EL (cell line): Measurements from ENCODE around the gene PAQR6.
A peak's percentile ranks its signal among the peaks of the same experiment; 100 is the strongest.

Experiments
- DNase-seq: peaks from one replicate; pipeline ENCODE4 v3.0.0-alpha.2; 2016

PAQR6 gene, protein sequence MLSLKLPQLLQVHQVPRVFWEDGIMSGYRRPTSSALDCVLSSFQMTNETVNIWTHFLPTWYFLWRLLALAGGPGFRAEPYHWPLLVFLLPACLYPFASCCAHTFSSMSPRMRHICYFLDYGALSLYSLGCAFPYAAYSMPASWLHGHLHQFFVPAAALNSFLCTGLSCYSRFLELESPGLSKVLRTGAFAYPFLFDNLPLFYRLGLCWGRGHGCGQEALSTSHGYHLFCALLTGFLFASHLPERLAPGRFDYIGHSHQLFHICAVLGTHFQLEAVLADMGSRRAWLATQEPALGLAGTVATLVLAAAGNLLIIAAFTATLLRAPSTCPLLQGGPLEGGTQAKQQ

DNA sequence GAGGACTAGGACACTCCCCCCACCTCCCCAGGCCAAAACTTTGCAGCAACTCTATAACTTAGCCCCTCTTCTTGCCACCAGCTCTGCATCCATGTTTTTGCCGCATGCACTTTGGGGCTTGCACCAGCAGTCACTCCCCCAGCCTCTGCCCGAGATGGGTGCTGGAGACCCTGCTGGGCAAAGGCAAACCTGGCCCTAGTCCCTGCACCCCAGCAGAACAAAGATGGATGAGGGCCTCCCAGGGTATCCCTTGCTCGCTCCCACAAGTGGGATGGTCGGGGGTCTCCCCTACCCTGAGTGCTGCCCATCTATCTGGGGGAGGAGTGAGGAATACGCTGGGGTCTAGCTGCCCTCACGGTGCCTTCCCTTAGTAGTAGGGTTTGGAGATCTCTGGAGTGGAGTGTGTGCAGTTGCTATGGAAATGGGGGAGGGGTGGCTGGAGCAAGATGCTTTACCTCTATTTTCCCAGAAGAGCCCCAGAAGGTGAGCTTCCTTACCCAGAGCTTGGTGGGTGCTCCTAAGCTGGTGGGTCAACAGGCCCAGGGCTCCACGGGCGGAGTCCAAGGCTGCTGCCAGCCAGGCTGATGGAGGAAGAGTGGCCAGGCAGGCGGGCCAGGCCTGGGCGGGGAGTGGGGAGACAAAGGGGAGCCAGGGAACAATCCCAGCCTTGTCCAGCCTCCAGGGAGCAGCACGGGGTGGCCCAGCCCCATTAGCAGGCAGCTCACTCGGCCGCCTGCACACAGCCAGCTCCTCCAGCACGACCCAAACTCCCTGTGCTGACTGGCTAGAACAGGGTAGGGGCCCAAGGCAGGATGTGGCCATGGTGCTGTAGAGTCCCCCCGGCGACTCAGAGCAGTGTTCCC lies at the start of gene PAQR6:
Gene PAQR6 (minus strand): TSS at position 597 of the 863 bp plus-strand sequence. CDS start 1,325 bp downstream, outside the sequence.
- DNase-seq, result no peak

DNA sequence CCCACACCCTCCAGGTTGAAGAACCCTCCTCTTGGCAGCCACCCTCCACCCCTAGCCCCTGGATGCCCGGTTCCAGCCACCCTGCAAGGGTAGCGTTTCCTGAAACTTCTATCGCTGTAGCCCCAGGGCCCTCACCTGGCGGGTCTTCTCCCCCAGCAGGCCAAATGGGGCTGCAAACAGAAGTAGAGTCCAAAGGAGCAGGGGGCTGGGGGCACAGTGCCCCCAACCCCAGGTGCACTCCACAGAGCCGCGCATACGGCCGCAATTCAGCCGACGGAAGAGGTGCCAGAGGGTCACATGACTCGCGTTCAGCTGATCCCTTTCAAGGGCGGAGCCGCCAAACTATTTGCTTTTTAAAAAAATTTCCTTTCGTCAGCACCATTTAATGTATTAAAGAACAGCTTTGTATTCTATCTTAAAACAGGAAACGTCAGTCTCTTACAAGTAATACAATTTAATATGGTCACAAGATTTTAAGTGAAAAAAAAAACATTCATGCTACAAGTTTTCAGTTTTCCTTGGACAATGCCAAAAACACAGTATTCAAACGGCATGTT lies 47.6 kb upstream of the PAQR6 start, which contains the start of gene GLMP:
Gene GLMP (minus strand): TSS at position 289 of the 557 bp plus-strand sequence. CDS start 34 bp downstream, at position 255.
- DNase-seq, result peak; percentile 63

DNA sequence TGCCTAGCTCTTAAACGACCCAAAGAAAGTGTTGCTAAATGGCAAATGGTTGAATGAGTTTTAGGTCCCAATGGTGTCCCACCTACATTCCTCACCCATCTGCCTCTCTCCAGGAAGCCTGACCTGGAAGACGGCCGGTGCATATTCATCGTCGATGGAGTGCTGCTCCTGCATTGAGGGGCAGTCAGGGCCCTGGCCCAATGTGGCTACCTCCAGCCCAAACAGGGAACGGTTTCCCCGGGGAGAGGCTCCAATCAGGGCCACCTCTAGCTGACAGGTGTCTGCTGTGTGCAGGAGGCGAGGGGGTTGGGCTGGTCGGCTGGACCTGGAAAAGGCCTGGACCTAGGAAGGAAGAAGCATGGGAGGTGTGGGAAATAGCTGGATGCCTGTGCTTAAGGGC lies 46.0 kb upstream of the PAQR6 start:
- DNase-seq, result no peak

DNA sequence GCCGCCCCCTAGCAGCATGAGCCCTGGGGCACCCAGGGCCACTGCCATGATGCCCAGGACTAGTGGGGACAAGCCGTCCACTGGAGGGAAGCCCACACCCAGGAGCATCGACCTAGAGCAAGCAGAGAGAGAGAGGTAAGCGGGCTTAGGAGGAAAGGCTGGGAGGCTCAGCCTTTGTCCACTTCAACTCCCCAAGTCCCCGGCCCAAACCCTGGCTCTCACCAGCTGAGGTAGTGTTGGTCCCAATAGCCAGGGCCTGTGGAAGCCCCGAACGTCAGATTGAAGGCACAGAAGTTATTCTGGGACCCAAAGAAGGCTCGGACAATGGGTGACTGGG lies 45.2 kb upstream of the PAQR6 start:
- DNase-seq, result no peak

DNA sequence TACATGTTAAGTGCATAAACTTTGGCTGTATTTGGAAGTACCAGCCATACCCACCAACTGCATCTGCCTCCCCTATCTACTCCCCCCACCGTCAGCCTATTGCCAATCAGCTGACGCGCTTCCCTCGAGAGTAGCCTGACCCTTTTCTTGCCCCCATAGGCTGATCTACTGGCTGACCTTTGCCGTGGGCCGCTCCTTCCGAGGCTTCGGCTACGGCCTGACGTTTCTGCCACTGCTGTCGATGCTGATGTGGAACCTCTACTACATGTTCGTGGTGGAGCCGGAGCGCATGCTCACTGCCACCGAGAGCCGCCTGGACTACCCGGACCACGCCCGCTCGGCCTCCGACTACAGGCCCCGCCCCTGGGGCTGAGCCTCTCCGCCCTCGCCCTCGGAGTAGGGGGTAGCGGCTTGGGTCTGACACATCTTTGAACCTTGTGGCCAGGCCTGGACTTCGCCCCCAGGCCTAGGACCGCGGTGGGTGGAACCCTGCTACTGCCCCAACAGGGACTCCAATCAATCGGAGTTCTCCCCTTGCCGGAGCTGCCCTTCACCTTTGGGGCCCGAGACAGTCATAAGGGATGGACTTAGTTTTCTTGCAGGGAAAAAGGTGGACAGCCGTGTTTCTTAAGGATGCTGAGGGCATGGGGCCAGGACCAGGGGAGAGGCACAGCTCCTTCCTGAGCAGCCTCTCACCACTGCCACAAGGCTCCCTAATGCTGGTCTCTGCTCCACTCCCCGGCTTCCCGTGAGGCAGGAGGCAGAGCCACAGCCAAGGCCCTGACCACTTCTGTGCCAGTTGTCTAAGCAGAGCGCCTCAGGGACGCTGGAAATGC lies 43.6 kb upstream of the PAQR6 start:
- peak; percentile 89 for DNase-seq

DNA sequence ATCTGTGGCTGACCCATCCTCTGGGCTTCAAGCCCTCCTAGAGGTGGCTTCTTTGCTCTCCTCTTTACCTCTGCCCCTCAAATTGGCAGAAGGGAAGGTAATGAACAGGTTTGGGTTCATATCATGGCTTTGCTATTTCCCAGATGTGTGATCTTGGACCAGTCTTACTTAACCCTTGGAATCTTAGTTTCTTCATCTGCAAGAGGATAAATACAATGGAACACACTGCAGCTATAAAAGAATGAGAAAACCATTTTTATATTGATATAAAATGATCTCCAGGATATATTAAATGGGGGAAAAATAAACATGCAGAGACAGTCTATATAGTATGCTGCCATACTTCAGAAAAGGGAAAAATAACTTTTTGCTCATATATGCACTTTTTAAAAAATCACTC lies 42.0 kb upstream of the PAQR6 start:
- DNase-seq, result no peak

DNA sequence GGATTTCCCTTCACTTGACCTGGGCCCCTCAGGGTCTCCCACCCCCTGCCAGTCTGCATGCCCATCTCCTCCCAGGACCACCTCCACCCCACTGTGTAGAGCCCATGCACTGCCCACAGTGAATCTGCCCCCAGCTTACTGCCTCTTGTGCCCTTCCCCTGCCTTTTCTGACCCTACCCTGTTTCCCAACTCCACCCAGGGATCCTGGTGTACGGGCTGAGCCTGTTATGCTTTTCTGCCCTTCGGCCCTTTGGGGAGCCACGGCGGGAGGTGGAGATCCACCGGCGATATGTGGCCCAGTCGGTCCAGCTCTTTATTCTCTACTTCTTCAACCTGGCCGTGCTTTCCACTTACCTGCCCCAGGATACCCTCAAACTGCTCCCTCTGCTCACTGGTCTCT lies 38.2 kb upstream of the PAQR6 start:
- DNase-seq, result no peak

DNA sequence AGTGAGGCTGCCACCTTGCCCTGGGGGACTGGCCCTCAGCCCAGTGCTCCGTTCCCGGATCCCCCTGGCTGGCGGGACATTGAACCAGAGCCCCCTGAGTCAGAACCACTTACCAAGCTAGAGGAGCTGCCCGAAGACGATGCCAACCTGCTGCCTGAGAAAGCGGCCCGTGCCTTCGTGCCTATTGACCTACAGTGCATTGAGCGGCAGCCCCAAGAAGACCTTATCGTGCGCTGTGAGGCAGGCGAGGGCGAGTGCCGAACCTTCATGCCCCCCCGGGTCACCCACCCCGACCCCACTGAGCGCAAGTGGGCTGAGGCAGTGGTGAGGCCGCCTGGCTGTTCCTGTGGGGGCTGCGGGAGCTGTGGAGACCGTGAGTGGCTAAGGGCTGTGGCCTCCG lies 37.6 kb upstream of the PAQR6 start:
- DNase-seq, result no peak

DNA sequence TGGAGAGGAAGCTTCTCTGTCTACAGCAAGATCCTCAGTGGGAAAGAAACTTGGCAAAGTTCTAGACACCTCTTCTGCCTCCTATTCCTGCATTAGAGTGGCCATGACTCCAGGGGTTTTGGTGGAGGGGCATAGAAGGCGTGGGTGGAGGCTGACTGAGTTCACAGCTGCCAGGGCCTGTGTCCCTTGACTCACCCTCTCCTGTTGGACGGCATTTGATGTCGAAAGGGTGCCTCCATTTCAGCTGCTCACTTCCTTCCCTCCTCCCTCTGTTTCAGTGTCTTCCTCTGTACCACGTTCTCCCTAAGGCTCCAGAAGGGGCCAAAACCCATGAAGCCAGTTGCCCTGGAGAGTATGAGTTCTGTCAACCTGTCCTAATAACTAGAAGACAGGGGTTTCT lies 36.9 kb upstream of the PAQR6 start:
- peak; percentile 18 for DNase-seq

DNA sequence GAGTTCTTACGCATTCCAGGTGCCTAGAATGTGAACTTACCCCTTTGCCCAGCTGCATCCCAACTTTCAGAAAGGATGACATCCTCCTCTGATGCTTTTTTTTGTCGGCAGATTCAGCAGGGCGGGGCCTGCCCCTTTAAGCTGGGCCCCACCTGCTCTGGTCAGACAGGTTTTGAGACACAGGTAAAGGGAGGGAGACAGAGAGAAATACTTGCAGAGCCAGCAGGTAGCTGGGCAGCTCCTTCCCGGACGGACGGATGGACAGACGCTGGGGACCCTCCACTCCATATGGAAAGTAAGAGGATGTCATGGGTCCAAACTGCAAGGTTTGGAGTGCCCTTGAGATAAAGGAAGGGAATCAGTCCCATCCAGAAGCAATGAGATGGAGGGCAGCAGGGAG lies 36.3 kb upstream of the PAQR6 start, which contains the start of gene TMEM79:
Gene TMEM79 (plus strand): TSS at position 214 of the 400 bp plus-strand sequence. CDS start 902 bp downstream, outside the sequence.
- no peak for DNase-seq

DNA sequence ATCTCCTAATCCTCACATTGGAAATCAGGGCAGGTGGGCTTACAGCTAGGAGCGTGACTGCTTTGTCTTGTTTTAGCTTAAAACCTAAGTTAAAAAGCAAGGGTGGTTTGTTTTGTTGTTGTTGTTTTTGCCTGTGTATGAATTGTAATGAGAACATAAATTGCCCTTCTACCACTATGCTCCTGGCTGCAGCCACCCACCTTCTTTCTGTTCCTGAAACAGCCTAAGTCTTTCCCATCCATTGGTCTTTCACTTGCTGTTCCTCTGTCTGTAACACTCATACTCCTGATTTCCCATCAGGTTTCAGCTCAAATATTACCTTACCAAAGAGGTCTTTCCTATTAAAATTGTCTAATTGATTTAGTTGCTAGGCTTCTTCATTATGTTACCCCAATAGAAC lies 35.7 kb upstream of the PAQR6 start:
- no peak for DNase-seq

DNA sequence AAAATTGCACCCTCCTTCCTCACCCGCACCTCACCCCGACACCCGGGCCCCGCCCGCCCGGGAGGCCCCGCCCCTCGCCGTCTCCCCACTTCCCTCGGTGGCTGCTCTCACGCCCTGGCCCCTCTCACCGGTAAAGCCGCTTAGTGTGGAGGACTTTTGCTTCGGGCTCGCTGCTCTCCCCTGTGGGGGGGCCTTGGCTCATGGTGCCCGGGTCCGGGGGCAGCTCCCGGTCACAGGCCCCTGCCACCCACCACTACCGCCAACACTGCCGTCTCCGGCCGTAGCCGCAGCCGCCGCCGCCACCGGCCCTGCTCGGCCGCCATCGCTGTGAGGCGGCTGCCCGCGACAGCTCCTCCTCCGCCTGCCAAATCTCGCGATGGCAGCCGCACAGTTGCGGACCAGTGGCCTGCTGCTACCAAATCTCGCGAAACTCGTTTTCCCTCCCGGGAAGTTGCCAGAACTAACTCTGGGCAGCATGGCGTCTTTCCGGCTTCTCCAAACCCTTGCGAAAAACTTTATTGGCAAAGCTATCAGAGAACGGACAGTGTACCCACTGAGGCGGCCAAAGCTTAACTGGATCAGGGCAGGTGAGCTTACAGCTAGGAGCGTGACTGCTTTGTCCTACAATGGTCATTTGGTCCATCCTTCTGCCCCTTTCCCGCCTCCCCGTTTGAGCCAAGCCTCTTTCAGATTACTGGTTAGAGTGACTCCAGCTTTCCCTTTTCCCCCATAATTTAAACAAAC lies 34.8 kb upstream of the PAQR6 start, which contains the start of gene SMG5:
Gene SMG5 (minus strand): TSS at position 347 of the 744 bp plus-strand sequence. CDS start 145 bp downstream, at position 202.
- peak; percentile 99 for DNase-seq

DNA sequence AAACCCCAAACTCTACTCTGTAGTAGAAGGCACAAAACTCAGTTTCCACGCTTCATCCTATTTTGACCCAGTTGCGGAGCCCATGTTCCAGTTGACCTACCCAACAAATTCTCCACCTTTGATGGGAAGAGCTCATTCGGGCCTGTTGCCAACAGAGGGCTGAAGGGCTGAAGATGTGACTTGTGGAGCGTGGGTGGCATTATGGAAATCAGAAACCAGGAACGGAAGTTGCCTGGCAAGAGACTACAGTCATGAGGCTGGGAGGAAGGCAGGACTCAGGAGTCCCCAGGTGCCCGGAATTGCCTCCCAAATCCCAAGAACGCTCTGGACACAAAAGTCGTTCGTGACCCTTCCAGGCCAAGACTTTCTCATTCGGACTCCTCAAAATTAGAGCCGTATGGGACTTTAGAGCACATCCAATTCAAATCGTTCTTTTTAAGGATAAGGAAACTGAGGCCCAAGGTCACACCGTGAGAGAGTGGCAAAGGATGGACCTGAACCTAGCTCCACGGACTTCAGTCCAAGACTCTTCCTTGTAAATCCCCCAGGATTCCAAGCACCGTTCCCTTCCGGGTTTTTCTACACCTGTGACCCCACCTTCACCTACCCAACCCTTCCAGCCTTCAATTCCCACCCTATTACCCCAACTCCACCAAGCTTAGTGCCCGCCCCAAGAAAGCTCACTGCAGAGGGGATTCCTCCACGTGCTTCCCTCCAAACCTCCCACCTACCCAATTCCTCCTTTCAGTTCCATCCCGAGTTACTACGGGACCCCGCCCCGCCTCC lies 34.0 kb upstream of the PAQR6 start:
- peak; percentile 35 for DNase-seq

DNA sequence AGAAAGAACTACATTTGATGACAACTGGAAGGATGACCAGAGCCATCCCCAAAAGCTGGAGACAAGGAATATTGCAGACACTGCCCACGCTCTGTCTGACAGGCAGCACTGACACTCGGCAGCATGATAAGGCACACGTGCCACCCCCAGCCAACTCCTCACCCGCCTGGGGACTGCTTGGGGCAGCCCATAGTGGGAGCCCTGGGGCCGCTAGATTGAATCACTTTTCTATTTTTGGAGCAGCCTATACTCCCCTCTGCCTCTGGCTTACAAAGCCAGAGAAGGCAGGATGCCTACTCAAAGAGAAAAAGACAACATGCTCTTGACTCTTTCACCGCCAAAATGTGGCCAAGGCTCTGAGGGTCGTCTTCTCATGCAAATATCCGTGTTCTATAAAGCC lies 33.4 kb upstream of the PAQR6 start:
- DNase-seq, result peak; percentile 68

DNA sequence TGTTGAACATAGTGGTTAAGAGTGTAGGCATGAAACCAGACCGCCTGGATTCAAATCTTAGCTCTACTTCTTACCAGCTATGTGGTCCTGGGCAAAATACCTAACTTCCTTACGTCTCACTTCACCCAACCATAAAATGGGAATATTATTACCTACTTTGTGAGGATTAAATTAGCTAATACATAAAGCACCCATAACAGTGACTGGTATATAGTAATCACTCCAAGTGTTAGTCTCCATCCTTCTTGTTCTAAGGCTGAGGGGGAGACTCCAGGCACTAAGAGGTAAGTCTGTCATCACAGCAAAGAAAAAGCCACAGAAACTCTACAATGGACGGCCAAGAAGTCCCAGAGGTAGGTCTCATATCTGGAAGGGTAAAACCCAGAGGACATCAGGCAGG lies 32.0 kb upstream of the PAQR6 start:
- no peak for DNase-seq

DNA sequence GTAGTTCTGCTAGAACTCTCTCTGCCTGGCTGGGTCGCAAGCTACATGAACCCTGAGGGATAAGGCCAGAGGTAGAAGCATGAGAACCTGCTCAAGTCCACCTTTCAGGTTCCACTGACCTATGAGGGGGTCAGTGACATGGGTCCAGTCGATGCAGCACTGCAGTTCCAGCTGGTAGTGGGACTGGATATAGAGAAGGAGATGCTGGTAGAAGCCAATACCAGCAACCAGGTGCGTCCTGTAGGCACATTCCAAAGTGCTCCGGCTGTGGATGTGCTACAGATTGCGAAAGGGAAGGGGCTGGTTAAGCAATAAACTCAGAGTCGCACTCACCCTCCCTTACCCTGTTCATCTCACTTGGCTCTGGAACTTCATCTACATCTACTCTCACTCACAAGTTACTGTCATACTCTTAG lies 29.1 kb upstream of the PAQR6 start:
- no peak for DNase-seq

DNA sequence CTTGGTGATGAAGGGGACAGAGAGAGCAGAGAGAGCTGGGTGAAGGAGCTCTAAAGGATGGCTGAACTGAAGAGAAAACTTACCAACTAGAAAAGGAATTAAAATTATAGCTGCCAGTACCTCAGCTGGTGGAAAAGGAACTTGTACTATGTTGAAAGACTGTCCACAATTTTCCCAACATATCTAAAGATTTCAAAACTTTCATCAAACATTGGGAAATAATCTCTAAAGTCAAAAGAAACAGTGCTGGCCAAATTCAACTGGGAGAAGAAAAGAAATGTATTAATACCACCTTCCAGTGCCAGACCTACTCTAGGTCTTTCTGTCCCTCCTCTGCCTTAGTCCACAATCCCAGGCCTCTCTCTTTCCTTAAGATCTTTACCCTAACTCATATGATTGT lies 28.7 kb upstream of the PAQR6 start:
- no peak for DNase-seq

DNA sequence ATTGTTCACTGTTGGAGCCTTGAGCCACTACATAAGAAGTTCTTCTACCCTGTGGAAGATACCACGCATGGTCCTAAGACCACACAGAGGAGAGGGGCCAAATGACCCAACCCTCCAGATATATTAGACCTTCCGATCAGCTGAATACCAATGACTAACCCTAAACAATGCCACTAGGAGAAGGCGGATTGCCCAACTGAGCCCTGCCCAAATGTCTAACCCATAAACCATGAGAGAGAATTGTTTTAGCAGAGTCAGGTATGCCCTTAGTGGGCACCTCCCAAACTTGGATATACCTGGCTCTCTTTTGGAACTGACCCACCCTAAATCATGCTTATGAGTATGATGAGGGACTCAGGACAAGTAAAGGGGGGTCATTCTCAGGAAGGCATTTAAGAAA lies 22.5 kb upstream of the PAQR6 start:
- no peak for DNase-seq

DNA sequence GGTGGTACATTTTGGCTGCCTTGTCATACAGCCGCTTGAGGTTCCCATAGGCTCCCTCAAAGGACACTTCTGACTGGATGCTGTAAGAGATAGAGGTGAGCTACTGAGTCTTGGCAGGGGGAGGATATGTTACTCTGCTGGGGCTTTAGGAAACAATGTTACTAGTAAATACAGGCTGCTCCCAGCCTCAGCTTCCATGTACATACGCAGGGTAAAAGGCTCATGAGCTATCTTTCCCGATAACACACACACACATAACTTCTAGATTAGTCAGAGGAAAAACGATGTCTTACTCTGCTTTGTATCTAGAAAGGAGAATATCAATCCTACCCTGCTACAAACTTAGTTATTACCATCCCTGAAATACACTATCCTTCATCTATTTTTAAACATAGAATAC lies 20.5 kb upstream of the PAQR6 start:
- peak; percentile 39 for DNase-seq

DNA sequence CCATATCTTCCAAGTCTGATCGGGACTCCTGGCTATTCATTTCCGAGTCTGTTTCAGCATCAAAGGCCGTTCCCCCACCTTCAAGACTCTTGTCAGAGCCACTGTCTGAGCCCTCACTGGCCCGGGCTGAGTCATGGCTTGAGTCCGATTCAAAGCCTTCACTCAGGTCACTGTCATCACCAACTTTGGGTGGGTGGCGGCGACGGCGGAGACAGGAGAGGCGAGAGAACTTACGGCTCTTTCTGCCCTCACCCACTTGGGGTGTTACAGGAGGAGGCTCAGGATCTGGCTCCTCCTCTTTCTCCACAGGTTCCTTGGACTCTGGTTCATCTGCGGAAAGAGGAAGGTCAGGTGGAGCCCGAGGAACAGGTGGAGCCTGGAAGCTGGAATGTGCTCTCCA lies 18.2 kb upstream of the PAQR6 start:
- DNase-seq, result no peak

DNA sequence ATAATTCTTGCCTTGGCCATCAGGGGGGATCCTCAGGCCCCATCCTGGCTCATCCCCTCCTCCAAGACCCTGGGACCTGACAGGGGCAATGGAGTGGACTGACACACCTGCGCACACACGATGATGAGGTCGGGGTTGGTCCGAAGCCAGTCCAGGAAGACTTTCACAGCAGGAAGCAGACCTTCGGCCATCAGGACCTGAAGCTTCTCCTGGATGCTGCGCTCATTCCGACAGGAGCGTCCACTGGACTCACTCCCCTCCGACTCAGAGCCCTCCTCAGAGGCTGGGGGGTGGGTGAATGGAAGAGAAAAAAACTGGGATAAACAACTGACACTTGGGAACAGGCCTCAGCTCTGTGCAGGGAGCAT lies 15.4 kb upstream of the PAQR6 start:
- no peak for DNase-seq
